GM21528 (cell line): ENCODE results near the gene ADGRA3.
A peak's percentile ranks its signal among the peaks of the same experiment; 100 is the strongest.
"Not testable (repeated sequence)": the region's sequence is repeated elsewhere in the genome, so short reads cannot be mapped to it uniquely, and the experiment has no call there.

ENCODE experiments used
- ATAC-seq: cut with Tn5 transposase; IDR thresholded peaks from one replicate; pipeline ENCODE4 v1.9.1; 2021; ENCODE audit warnings: mild to moderate bottlenecking, moderate library complexity; ENCODE audit not compliant: unreplicated experiment, low FRiP score

The ADGRA3 gene

GRCh38 chr4:22389240-22389870 is 126.5 kb downstream of the ADGRA3 start:
- ATAC-seq: peak; percentile 68

GRCh38 chr4:22385611-22386011 is 130.3 kb downstream of the ADGRA3 start:
- ATAC-seq: no peak

- no peak for ATAC-seq
These were observed 131.7 kb downstream of the ADGRA3 start for GRCh38 chr4:22384154-22384553.

- not testable (repeated sequence) for ATAC-seq
These were observed 133.7 kb downstream of the ADGRA3 start for GRCh38 chr4:22382216-22382615.

- no peak for ATAC-seq
These were observed 142.9 kb downstream of the ADGRA3 start for GRCh38 chr4:22372986-22373385.

GRCh38 chr4:22369901-22370562 is 145.8 kb downstream of the ADGRA3 start:
- no peak for ATAC-seq

GRCh38 chr4:22363787-22364186 is 152.1 kb downstream of the ADGRA3 start:
- ATAC-seq: no peak

- ATAC-seq: no peak
These were observed 152.8 kb downstream of the ADGRA3 start for GRCh38 chr4:22363036-22363435.

GRCh38 chr4:22356987-22357596 is 158.8 kb downstream of the ADGRA3 start:
- ATAC-seq: no peak

- no peak for ATAC-seq
These were observed 167.5 kb downstream of the ADGRA3 start for GRCh38 chr4:22348410-22348809.

- no peak for ATAC-seq
These were observed 170.2 kb downstream of the ADGRA3 start for GRCh38 chr4:22345678-22346077.

- no peak for ATAC-seq
These were observed 170.8 kb downstream of the ADGRA3 start for GRCh38 chr4:22345055-22345454.

GRCh38 chr4:22343606-22344005 is 172.3 kb downstream of the ADGRA3 start:
- no peak for ATAC-seq

- no peak for ATAC-seq
These were observed 176.4 kb downstream of the ADGRA3 start for GRCh38 chr4:22339491-22339890.

- ATAC-seq: no peak
These were observed 177.1 kb downstream of the ADGRA3 start for GRCh38 chr4:22338796-22339195.
